ENCODE results near the gene ELP1. TPM values are rescaled to one million over a fixed set of nuclear protein-coding genes. Genes with fewer than 3 reads are reported as not detected.

Gene ELP1
- total RNA-seq, 1 donor from 2014 or later = 20.7 TPM

DNA sequence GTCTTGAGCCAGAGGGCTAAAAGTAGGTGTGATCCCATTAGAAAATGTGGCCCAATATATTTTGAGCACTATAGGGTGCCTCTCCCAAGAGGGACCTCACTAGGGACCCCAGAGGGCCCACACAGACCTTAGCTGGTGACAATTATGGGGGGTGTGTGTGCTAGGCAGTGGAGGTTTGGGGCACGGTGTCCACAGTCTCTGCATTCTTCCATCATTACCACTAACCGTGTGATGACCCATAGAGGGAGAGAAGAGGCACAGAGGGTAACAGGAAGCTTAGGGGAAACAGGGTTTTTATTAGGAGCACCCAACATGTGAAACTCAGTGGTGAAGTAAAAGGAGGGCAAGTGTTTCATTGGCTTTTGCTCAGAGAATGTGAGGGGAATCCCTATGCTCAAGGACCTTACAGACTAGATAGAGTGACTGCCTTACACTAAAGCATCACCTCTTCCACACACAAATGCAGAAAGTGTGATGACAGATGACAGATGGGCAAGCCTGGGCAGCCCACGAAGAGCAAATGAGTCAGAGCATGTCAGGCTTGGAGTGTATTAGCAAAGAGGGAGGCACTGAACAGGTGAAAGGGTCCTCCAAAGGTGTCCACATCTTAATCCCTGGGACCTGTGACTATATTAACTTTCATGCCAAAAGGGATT, 74.3 kb downstream of the ELP1 start:
- Histone ChIP-seq H3K27me3 (ENCODE audit: insufficient read depth, low read length) (no peaks in the 10 kb centered on the region), H4K20me1 (ENCODE audit: insufficient read depth, low read length) (no peaks in the 10 kb centered on the region), H3K4me3 (ENCODE audit: insufficient read depth, low read depth, low read length) (no peak overlapping the region), H3K79me2 (ENCODE audit: insufficient read depth, low read length) (no peaks in the 10 kb centered on the region), H2AFZ (ENCODE audit: low read depth, low read length) (no peak overlapping the region), H3K27ac (ENCODE audit: low read depth, low read length) (no peak overlapping the region), H3K9ac (ENCODE audit: low read length) (no peak overlapping the region), H3K4me1 (ENCODE audit: insufficient read depth, low read length) (no peaks in the 10 kb centered on the region), H3K4me2 (ENCODE audit: low read length) (no peak overlapping the region), H3K9me3 (ENCODE audit: insufficient read depth, low read depth, low read length) (no peaks in the 10 kb centered on the region), H3K36me3 (ENCODE audit: insufficient read depth, low read length) (no peaks in the 10 kb centered on the region)
- peaks cover 14% of the 10 kb centered on the region for H3K27me3 Mint-ChIP-seq (ENCODE audit: low read depth, unreplicated experiment)
- H3K4me1 Mint-ChIP-seq (ENCODE audit: low read depth, unreplicated experiment) = peaks cover 9% of the 10 kb centered on the region
- no peak overlapping the region for H3K4me3 Mint-ChIP-seq (ENCODE audit: unreplicated experiment)
- no peak overlapping the region for H3K27ac Mint-ChIP-seq (ENCODE audit: unreplicated experiment)
- peaks cover 2% of the 10 kb centered on the region for H3K9me3 Mint-ChIP-seq (ENCODE audit: unreplicated experiment)
- TF ChIP-seq CTCF (IDR thresholded peaks at IDR 0.05; ENCODE audit: insufficient read depth, low read depth, low read length) = no peak
- TF ChIP-seq EZH2 (IDR thresholded peaks at IDR 0.05; ENCODE audit: insufficient read depth, low read length) = no peak
- peaks cover 4% of the 10 kb centered on the region for H3K36me3 Mint-ChIP-seq (ENCODE audit: low read depth, unreplicated experiment)
- DNase-seq (ENCODE audit: low read depth) (no peak), FAIRE-seq (no peak)

DNA sequence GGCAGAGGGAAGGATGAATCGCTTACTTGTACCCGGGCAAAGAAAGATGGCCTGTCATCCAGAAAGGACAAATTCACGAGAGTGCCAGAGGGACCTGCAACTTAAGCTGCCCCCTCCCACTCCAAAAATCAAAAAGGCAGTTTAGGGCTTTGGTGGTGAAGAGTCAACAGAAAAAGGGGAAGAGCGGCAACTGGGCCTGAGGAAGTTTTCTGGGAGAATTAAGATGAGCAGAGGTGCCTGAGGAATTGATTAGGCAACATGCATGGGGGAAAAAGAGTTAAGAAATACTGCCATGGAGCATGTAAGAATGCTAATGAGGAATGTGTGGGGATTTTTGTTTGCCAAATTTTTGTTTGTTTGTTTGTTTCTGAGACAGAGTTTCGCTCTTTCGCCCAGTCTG, 76.4 kb downstream of the ELP1 start:
- no peak for FAIRE-seq
- Histone ChIP-seq H4K20me1 (ENCODE audit: insufficient read depth, low read length) (no peaks in the 10 kb centered on the region), H3K36me3 (ENCODE audit: insufficient read depth, low read length) (no peaks in the 10 kb centered on the region), H3K27ac (ENCODE audit: low read depth, low read length) (no peak overlapping the region), H3K9me3 (ENCODE audit: insufficient read depth, low read depth, low read length) (no peaks in the 10 kb centered on the region), H2AFZ (ENCODE audit: low read depth, low read length) (no peak overlapping the region), H3K27me3 (ENCODE audit: insufficient read depth, low read length) (peaks cover 3% of the 10 kb centered on the region), H3K79me2 (ENCODE audit: insufficient read depth, low read length) (no peaks in the 10 kb centered on the region), H3K4me1 (ENCODE audit: insufficient read depth, low read length) (no peaks in the 10 kb centered on the region), H3K4me3 (ENCODE audit: insufficient read depth, low read depth, low read length) (no peak overlapping the region), H3K9ac (ENCODE audit: low read length) (no peak overlapping the region), H3K4me2 (ENCODE audit: low read length) (no peak overlapping the region)
- Mint-ChIP-seq H3K4me1 (ENCODE audit: low read depth, unreplicated experiment) (peaks cover 9% of the 10 kb centered on the region), H3K36me3 (ENCODE audit: low read depth, unreplicated experiment) (peaks cover 3% of the 10 kb centered on the region), H3K27ac (ENCODE audit: unreplicated experiment) (no peak overlapping the region), H3K4me3 (ENCODE audit: unreplicated experiment) (no peak overlapping the region), H3K9me3 (ENCODE audit: unreplicated experiment) (peaks cover 2% of the 10 kb centered on the region), H3K27me3 (ENCODE audit: low read depth, unreplicated experiment) (peaks cover 14% of the 10 kb centered on the region)
- DNase-seq (ENCODE audit: low read depth) = no peak
- TF ChIP-seq EZH2 (IDR thresholded peaks at IDR 0.05; ENCODE audit: insufficient read depth, low read length) (no peak), CTCF (IDR thresholded peaks at IDR 0.05; ENCODE audit: insufficient read depth, low read depth, low read length) (no peak)

DNA sequence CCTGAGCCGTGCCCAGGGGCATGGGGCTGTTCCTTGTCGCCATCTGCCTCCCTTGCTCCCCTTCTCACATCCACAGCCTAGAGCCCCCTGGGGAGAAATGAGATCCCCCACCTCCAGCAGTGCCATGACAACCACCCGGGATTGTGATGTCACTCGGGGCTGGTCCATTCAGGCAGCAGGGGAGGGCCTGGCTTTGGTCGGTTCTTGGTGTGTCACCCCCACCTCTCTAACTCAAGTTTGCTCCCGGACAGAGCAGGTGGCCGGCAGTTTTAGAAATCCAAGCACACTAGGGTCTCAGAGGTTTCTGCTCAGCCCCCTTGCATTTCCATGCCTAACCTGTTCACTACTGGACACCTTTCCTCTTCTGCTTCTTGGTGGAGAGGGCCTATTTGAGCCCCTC, 78.0 kb downstream of the ELP1 start, which contains the start of gene ACTL7B:
TSS of gene ACTL7B (minus strand) at position 99 of the 400 bp plus-strand sequence. CDS start at position 43, 56 bp downstream.
- Mint-ChIP-seq H3K27me3 (ENCODE audit: low read depth, unreplicated experiment) (peaks cover 14% of the 10 kb centered on the region), H3K9me3 (ENCODE audit: unreplicated experiment) (peaks cover 2% of the 10 kb centered on the region), H3K27ac (ENCODE audit: unreplicated experiment) (no peak within 1 kb of the TSS), H3K36me3 (ENCODE audit: low read depth, unreplicated experiment) (no peaks in the 10 kb centered on the region), H3K4me3 (ENCODE audit: unreplicated experiment) (no peak within 1 kb of the TSS), H3K4me1 (ENCODE audit: low read depth, unreplicated experiment) (peaks cover 15% of the 10 kb centered on the region)
- Histone ChIP-seq H3K9me3 (ENCODE audit: insufficient read depth, low read depth, low read length) (no peaks in the 10 kb centered on the region), H4K20me1 (ENCODE audit: insufficient read depth, low read length) (no peaks in the 10 kb centered on the region), H3K27me3 (ENCODE audit: insufficient read depth, low read length) (peaks cover 6% of the 10 kb centered on the region), H3K4me3 (ENCODE audit: insufficient read depth, low read depth, low read length) (no peak within 1 kb of the TSS), H3K9ac (ENCODE audit: low read length) (no peak within 1 kb of the TSS), H3K4me1 (ENCODE audit: insufficient read depth, low read length) (no peaks in the 10 kb centered on the region), H3K4me2 (ENCODE audit: low read length) (no peak within 1 kb of the TSS), H3K79me2 (ENCODE audit: insufficient read depth, low read length) (no peaks in the 10 kb centered on the region), H3K27ac (ENCODE audit: low read depth, low read length) (no peak within 1 kb of the TSS), H2AFZ (ENCODE audit: low read depth, low read length) (no peak within 1 kb of the TSS), H3K36me3 (ENCODE audit: insufficient read depth, low read length) (no peaks in the 10 kb centered on the region)
- TF ChIP-seq CTCF (IDR thresholded peaks at IDR 0.05; ENCODE audit: insufficient read depth, low read depth, low read length) (no peak), EZH2 (IDR thresholded peaks at IDR 0.05; ENCODE audit: insufficient read depth, low read length) (no peak)
- no peak for DNase-seq (ENCODE audit: low read depth)
- FAIRE-seq = no peak
